ENCODE results near the gene TNNC1. TPM values are rescaled to one million over a fixed set of nuclear protein-coding genes. Genes with fewer than 3 reads are reported as not detected.

Gene TNNC1
- total and polyA plus RNA-seq, 2 donors (not counting 3 experiments of a cell fraction or from before 2014, with no cell fraction given) = 0.12 TPM; not detected in 1

- BruUV-seq (replicated peaks) = no TSS peak
- ChIA-PET CTCF (interaction anchor here (0.8 to 4.9 kb wide), 8 partner anchors 9 to 63 kb away, joined by 3 to 29 read pairs (median 5); partner anchors contain the start of gene UQCC5), POLR2A (interaction anchor here (1.0 to 1.4 kb wide), 3 partner anchors 41 to 45 kb away, joined by 3 to 7 read pairs (median 3); partner anchors contain the start of gene UQCC5)
- Histone ChIP-seq H3K4me1 (ENCODE audit: control insufficient read depth, extremely low read depth, insufficient read depth, low read length) (peaks cover 64% of the 10 kb centered on the region), H3K27me3 (ENCODE audit: control insufficient read depth in 2 of 2, insufficient read depth in 2 of 2, low read length in 2 of 2) (no peaks in the 10 kb centered on the region), H3K27ac (ENCODE audit: insufficient read depth, low read depth, low read length) (peak overlapping the region; percentile 60), H3K36me3 (ENCODE audit: control insufficient read depth in 2 of 2, extremely low read depth in 1 of 2, insufficient read depth in 2 of 2, low read length in 2 of 2) (peaks cover 5 to 49% of the 10 kb centered on the region in 2 experiments), H3K9ac (replicated peaks; ENCODE audit: extremely low read depth, insufficient read depth, low read length) (no peak overlapping the region), H3K9me1 (replicated peaks; ENCODE audit: control insufficient read depth, extremely low read depth, insufficient read depth, low read length) (no peaks in the 10 kb centered on the region), H2AFZ (ENCODE audit: low read depth, low read length) (no peak overlapping the region), H3K9me3 (replicated peaks; ENCODE audit: control insufficient read depth, insufficient read depth, low read length) (no peaks in the 10 kb centered on the region), H3K4me3 (replicated peaks in 1 of 3; ENCODE audit: insufficient read depth in 1 of 3, low read depth in 1 of 3, low read length in 3 of 3) (no peak overlapping the region), H3K4me2 (ENCODE audit: insufficient read depth, low read length) (peak overlapping the region; percentile 47), H4K20me1 (replicated peaks; ENCODE audit: control insufficient read depth, extremely low read depth, insufficient read depth, low read length) (no peaks in the 10 kb centered on the region), H3K79me2 (ENCODE audit: control insufficient read depth, insufficient read depth, low read length) (peaks cover 9% of the 10 kb centered on the region)
- dilution Hi-C loops (cut with MboI; ENCODE audit: extremely low pct_ligation_motif_present, low sequenced_read_pairs) = no loop called here
- DNase-seq (ENCODE audit: low read depth, low spot score) = peak; percentile 91
- TF ChIP-seq POLR2A (IDR thresholded peaks at IDR 0.05; ENCODE audit: low read depth, low read length) (peak; percentile 21), JUN (IDR thresholded peaks at IDR 0.05; ENCODE audit: borderline replicate concordance, insufficient read depth, insufficient read length, low read depth) (peak; percentile 78), POLR2AphosphoS5 (IDR thresholded peaks at IDR 0.05; ENCODE audit: insufficient read depth, low read depth, low read length) (peak; percentile 95), EZH2 (IDR thresholded peaks at IDR 0.05; ENCODE audit: borderline replicate concordance, low read depth, low read length, severe bottlenecking) (no peak), GATA2 (IDR thresholded peaks at IDR 0.05; ENCODE audit: insufficient read depth, insufficient read length, low read depth, low read length) (peak; percentile 73), MYC (IDR thresholded peaks at IDR 0.05; ENCODE audit: low read depth, low read length) (peak; percentile 42), FOS (IDR thresholded peaks at IDR 0.05; ENCODE audit: borderline replicate concordance, insufficient read depth, low read length) (peak; percentile 93)
- TF ChIP-seq, protein P1, sequence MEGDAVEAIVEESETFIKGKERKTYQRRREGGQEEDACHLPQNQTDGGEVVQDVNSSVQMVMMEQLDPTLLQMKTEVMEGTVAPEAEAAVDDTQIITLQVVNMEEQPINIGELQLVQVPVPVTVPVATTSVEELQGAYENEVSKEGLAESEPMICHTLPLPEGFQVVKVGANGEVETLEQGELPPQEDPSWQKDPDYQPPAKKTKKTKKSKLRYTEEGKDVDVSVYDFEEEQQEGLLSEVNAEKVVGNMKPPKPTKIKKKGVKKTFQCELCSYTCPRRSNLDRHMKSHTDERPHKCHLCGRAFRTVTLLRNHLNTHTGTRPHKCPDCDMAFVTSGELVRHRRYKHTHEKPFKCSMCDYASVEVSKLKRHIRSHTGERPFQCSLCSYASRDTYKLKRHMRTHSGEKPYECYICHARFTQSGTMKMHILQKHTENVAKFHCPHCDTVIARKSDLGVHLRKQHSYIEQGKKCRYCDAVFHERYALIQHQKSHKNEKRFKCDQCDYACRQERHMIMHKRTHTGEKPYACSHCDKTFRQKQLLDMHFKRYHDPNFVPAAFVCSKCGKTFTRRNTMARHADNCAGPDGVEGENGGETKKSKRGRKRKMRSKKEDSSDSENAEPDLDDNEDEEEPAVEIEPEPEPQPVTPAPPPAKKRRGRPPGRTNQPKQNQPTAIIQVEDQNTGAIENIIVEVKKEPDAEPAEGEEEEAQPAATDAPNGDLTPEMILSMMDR (IDR thresholded peaks at IDR 0.05; ENCODE audit: extremely low read depth in 1 of 2, insufficient read depth in 1 of 2, low read depth in 1 of 2, low read length in 2 of 2) = no peak
- TF ChIP-seq, protein P2, sequence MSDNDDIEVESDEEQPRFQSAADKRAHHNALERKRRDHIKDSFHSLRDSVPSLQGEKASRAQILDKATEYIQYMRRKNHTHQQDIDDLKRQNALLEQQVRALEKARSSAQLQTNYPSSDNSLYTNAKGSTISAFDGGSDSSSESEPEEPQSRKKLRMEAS (IDR thresholded peaks at IDR 0.05; ENCODE audit: insufficient read depth, insufficient read length) = peak; percentile 21
- peak; percentile 100 for FAIRE-seq
- intact Hi-C loops (cut with micrococcal nuclease) = loop anchor here (1.0 kb wide), 1 partner anchor 35 kb away; no protein-coding TSS in a partner anchor
Observed at GRCh38 chr3:52490939-52491526, 37.2 kb upstream of the TNNC1 start.

All from endothelial cell of umbilical vein (primary cell).